K562 (cell line): ENCODE results near the gene SEBOX. TPM values are rescaled to one million over a fixed set of nuclear protein-coding genes. Genes with fewer than 3 reads are reported as not detected.

Experiments
- ATAC-seq: fragments of 200-7000 bp; cut with Tn5 transposase; 3 replicates; pipeline ENCODE4 v1.9.1; 2020; ENCODE audit warnings: moderate library complexity
- Bru-seq: library from RNA; stranded (reverse); fragments of 400-500 nt; gene quantifications from one replicate; lab custom pipeline; 2021; lab: Mats Ljungman, UMichigan
- BruChase-seq, 2 experiments: library from RNA; stranded (reverse); fragments of 400-500 nt; gene quantifications; one replicate each; lab custom pipeline; 2021; lab: Mats Ljungman, UMichigan
- BruUV-seq: library from RNA; stranded (reverse); fragments of 400-500 nt; replicated peaks from 2 replicates; lab custom pipeline; 2021; lab: Mats Ljungman, UMichigan
- CTCF ChIA-PET: fragments of 300-600 bp; formaldehyde crosslinking; extraction: SDS; loops from one replicate; lab custom pipeline; 2021; ENCODE audit warnings: low intra/inter-chr PET ratio; lab: Yijun Ruan, JAX
- POLR2A ChIA-PET: fragments of 300-600, 350-650 bp; sonication (Branson Sonifier 250); formaldehyde crosslinking; extraction: SDS; loops from one replicate; lab custom pipeline; 2021; ENCODE audit warnings: antibody characterized with exemption, inconsistent platforms; lab: Yijun Ruan, JAX
- DNase-seq, 4 experiments: peaks; one replicate each; pipeline versions ENCODE4 v3.0.0 to v3.0.0-alpha.2; 2011 to 2018; ENCODE audit warnings: low spot score in 3 of 4, mixed read lengths in 3 of 4; ENCODE audit errors: extremely low read depth in 1 of 4
- FAIRE-seq: peaks from 2 replicates; lab custom pipeline; 2011; peaks lifted over from hg19 to GRCh38; lab: Jason Lieb, UNC
- H2AFZ ChIP-seq: 2 replicates; pipeline ENCODE4 v1.6.0; 2011; ENCODE audit warnings: low read depth, low read length, control low read depth, inconsistent platforms
- H3K27ac ChIP-seq: fragments of 200-600 bp; 3 replicates; pipeline ENCODE4 v1.8.0; 2011; ENCODE audit warnings: low read depth, mild to moderate bottlenecking, control low read depth, inconsistent platforms, low read length, moderate library complexity, mixed read lengths; ENCODE audit errors: extremely low read depth
- H3K27me3 ChIP-seq, 2 experiments: fragments of 300-600 bp in 1 of 2; 2 replicates in 1 of 2; 3 replicates in 1 of 2; pipeline versions ENCODE4 v1.6.0 to v1.8.0; 2011; ENCODE audit warnings: inconsistent platforms in 2 of 2, low read length in 2 of 2, mild to moderate bottlenecking in 1 of 2, mixed read lengths in 1 of 2, moderate library complexity in 1 of 2; ENCODE audit not compliant: control insufficient read depth in 2 of 2, insufficient read depth in 2 of 2
- H3K36me3 ChIP-seq: fragments of 300-600 bp; 3 replicates; pipeline ENCODE4 v1.8.0; 2011; ENCODE audit warnings: mild to moderate bottlenecking, low read length, inconsistent platforms; ENCODE audit not compliant: control insufficient read depth, insufficient read depth
- H3K4me1 ChIP-seq, 2 experiments: fragments of 200-600 bp in 1 of 2; replicated peaks in 1 of 2; 2 replicates in 1 of 2; 3 replicates in 1 of 2; pipeline versions ENCODE4 v1.5.1 to v1.8.0; 2011; ENCODE audit warnings: inconsistent platforms in 2 of 2, low read length in 2 of 2, mild to moderate bottlenecking in 1 of 2, mixed read lengths in 1 of 2, moderate library complexity in 1 of 2; ENCODE audit not compliant: control insufficient read depth in 2 of 2, insufficient read depth in 2 of 2
- H3K4me2 ChIP-seq: 2 replicates; pipeline ENCODE4 v1.6.1; 2011; ENCODE audit warnings: low read length, control low read depth, inconsistent platforms, mixed read lengths; ENCODE audit not compliant: insufficient read depth
- H3K4me3 ChIP-seq: fragments of 200-600 bp; sonication (generic), shearing (Covaris generic); 2 replicates; pipeline ENCODE4 v1.5.1; 2016; ENCODE audit warnings: control low read depth, inconsistent platforms
- H3K79me2 ChIP-seq: fragments of 200-600 bp; 3 replicates; pipeline ENCODE4 v1.8.0; 2011; ENCODE audit warnings: low read length, inconsistent platforms; ENCODE audit not compliant: control insufficient read depth, insufficient read depth
- H3K9ac ChIP-seq, 2 experiments: 2 replicates each; pipeline versions ENCODE4 v1.6.0 to v1.6.1; 2011; ENCODE audit warnings: low read depth in 2 of 2, low read length in 2 of 2, control low read depth in 1 of 2, inconsistent platforms in 1 of 2, mild to moderate bottlenecking in 1 of 2, mixed read lengths in 1 of 2; ENCODE audit not compliant: insufficient read depth in 1 of 2
- H3K9me1 ChIP-seq: one replicate; pipeline ENCODE4 v1.6.0; 2011; ENCODE audit warnings: inconsistent platforms, mild to moderate bottlenecking, low read length, moderate library complexity; ENCODE audit not compliant: control insufficient read depth, insufficient read depth
- H3K9me3 ChIP-seq: replicated peaks from 2 replicates; pipeline ENCODE4 v1.5.1; 2011; ENCODE audit warnings: low read depth, low read length, inconsistent platforms; ENCODE audit not compliant: control insufficient read depth, insufficient read depth
- H4K20me1 ChIP-seq: replicated peaks from 2 replicates; pipeline ENCODE4 v1.6.1; 2011; ENCODE audit warnings: low read length, inconsistent platforms, mixed read lengths; ENCODE audit not compliant: control insufficient read depth, insufficient read depth
- BHLHE40 ChIP-seq: IDR thresholded peaks from 2 replicates; pipeline ENCODE4 v1.6.1; 2011; ENCODE audit warnings: low read length, improper control_type of control experiment
- DMBX1 ChIP-seq: fragments of 250-450 bp; sonication (Bioruptor Pico); IDR thresholded peaks from 2 replicates; pipeline ENCODE4 v1.8.0; 2022; ENCODE audit warnings: inconsistent platforms, mild to moderate bottlenecking, moderate library complexity, borderline replicate concordance
- ELF1 ChIP-seq: fragments of 200-800 bp; sonication (Bioruptor generic); IDR thresholded peaks from 2 replicates; pipeline ENCODE4 v1.6.1; 2016; ENCODE audit warnings: missing genetic modification characterization, missing compliant biosample characterization
- NFYB ChIP-seq: IDR thresholded peaks from 2 replicates; pipeline ENCODE4 v1.6.1; 2011; ENCODE audit warnings: mild to moderate bottlenecking, moderate library complexity; ENCODE audit not compliant: insufficient read length; ENCODE audit errors: extremely low read depth
- POLR2A ChIP-seq: fragments of 450-650 bp; conservative IDR thresholded peaks from 2 replicates; pipeline ENCODE4 v1.6.1; 2016
- POLR2G ChIP-seq: fragments of 200-400 bp; formaldehyde crosslinking; IDR thresholded peaks from 2 replicates; pipeline ENCODE4 v1.6.1; 2017; ENCODE audit warnings: low read depth, mild to moderate bottlenecking, antibody characterized with exemption, low read length, moderate library complexity
- PURB ChIP-seq: sonication (generic); formaldehyde crosslinking; IDR thresholded peaks from 2 replicates; pipeline ENCODE4 v1.9.0; 2021; ENCODE audit warnings: low read depth, mild to moderate bottlenecking, missing genetic modification reagents
- RBFOX2 ChIP-seq: fragments of 200-400 bp; formaldehyde crosslinking; IDR thresholded peaks from 2 replicates; pipeline ENCODE4 v1.6.1; 2017; ENCODE audit warnings: low read depth, mild to moderate bottlenecking, low read length, moderate library complexity
- ZNF224 ChIP-seq: sonication (generic); formaldehyde crosslinking; IDR thresholded peaks from 2 replicates; pipeline ENCODE4 v1.8.0; 2022; ENCODE audit warnings: mild to moderate bottlenecking, missing genetic modification reagents
- WGBS: fragments of 100-300 bp; shearing (Covaris generic); methylation state at CpG from one replicate; pipeline ENCODE4 v1.1.6; 2016; ENCODE audit warnings: low coverage, mixed read lengths; ENCODE audit not compliant: insufficient coverage; ENCODE audit errors: missing lambda C conversion rate; 5-methylcytosine and 5-hydroxymethylcytosine counted together
- in situ Hi-C: fragments of 300-500 bp; cut with MboI; formaldehyde crosslinking; loops from 4 replicates; pipeline ENCODE4 v1.15.0; 2018; ENCODE audit warnings: inconsistent platforms, mixed read lengths
- intact Hi-C: fragments of 100-400 bp; cut with micrococcal nuclease; formaldehyde crosslinking; loops from 2 replicates; pipeline ENCODE4 v1.14.2; 2022
- long read RNA-seq, 3 experiments: library from polyadenylated mRNA in 2 of 3; library from RNA in 1 of 3; unstranded in 2 of 3; stranded (forward) in 1 of 3; transcript quantifications; one replicate each; pipeline ENCODE4 v2.0.0, GENCODE V29; 2019 to 2022
- polyA minus RNA-seq, 3 experiments: library from RNA; depleted of rRNA, polyadenylated mRNA; stranded (reverse); fragments of >200 nt; gene quantifications; 2 replicates each; pipeline ENCODE4 v1.2.3, GENCODE V29; 2011
- polyA plus RNA-seq, 8 experiments: library from polyadenylated mRNA; depleted of rRNA in 4 of 8; stranded (reverse) in 5 of 8; unstranded in 3 of 8; fragments of >200 nt; fragmentation: Nextera tagmentation in 2 of 8; fragmentation: Illumina TruSeq in 1 of 8; extraction: Ambion mirVana in 2 of 8; extraction: Trizol in 1 of 8; gene quantifications; 2 replicates each; pipeline versions ENCODE4 v1.2.1 to v1.2.3, GENCODE V29; 2011 to 2014; ENCODE audit warnings: inconsistent platforms in 1 of 8, missing spikeins in 1 of 8
- total RNA-seq, 7 experiments: library from RNA; depleted of rRNA in 6 of 7; stranded (reverse); fragments of >200 nt in 6 of 7; fragmentation: Illumina TruSeq in 2 of 7; extraction: Trizol in 2 of 7; gene quantifications; 2 replicates each; pipeline versions ENCODE4 v1.2.1 to v1.2.3, GENCODE V29; 2011 to 2021; ENCODE audit warnings: low replicate concordance in 1 of 7
- TF ChIP-seq, protein P1 (sequence below): sonication (generic); formaldehyde crosslinking; IDR thresholded peaks from 2 replicates; pipeline ENCODE4 v1.8.1; 2023; ENCODE audit warnings: mild to moderate bottlenecking, missing genetic modification reagents
- TF ChIP-seq, protein P2 (sequence below): IDR thresholded peaks from 2 replicates; pipeline ENCODE4 v1.6.1; 2011; ENCODE audit warnings: borderline replicate concordance, low read depth, mild to moderate bottlenecking, moderate library complexity, low read length; ENCODE audit not compliant: insufficient read depth, poor library complexity, severe bottlenecking

The SEBOX gene, protein sequence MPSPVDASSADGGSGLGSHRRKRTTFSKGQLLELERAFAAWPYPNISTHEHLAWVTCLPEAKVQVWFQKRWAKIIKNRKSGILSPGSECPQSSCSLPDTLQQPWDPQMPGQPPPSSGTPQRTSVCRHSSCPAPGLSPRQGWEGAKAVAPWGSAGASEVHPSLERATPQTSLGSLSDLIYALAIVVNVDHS
- total RNA-seq (2011; cell fraction: chromatin; rRNA removed; ENCODE audit: low replicate concordance): not detected in 2 replicates
- not detected in 2 replicates for total RNA-seq (2011; cell fraction: nucleolus; rRNA removed)
- total RNA-seq (2011; cell fraction: nucleoplasm; rRNA removed): not detected in 2 replicates
- total RNA-seq (2014; rRNA removed) (not detected in 2 replicates), total RNA-seq (2014; rRNA removed; fragmentation: Illumina TruSeq; extraction: Trizol) (not detected in 2 replicates), total RNA-seq (2015; rRNA removed; fragmentation: Illumina TruSeq; extraction: Trizol) (not detected in 2 replicates), total RNA-seq (2021) (not detected in 2 replicates), polyA plus RNA-seq (2011; rRNA removed) (not detected in 2 replicates), polyA plus RNA-seq (2014; fragmentation: Illumina TruSeq; extraction: Trizol) (not detected in 2 replicates), polyA plus RNA-seq (2014; fragmentation: Nextera tagmentation; extraction: Ambion mirVana) (not detected), polyA plus RNA-seq (2014; rRNA removed) (not detected in 2 replicates), polyA minus RNA-seq (2011; rRNA and poly(A)+ RNA removed) (not detected in 2 replicates), Bru-seq, nascent RNA (not detected), BruChase-seq, experiment 1, labeled RNA remaining after a 2-hour chase (not detected), BruChase-seq, experiment 2, labeled RNA remaining after a 6-hour chase (not detected)
- not detected in 2 replicates for polyA plus RNA-seq (2011; cell fraction: cytosol; rRNA removed)
- not detected in 2 replicates for polyA plus RNA-seq (2011; cell fraction: nucleus; rRNA removed)
- polyA plus RNA-seq (2012): not detected in 2 replicates
- not detected in 2 replicates for polyA minus RNA-seq (2011; cell fraction: cytosol; rRNA and poly(A)+ RNA removed)
- polyA minus RNA-seq (2011; cell fraction: nucleus; rRNA and poly(A)+ RNA removed): not detected in 2 replicates
- long read RNA-seq, experiment 1: 0 reads
- long read RNA-seq, experiment 2: 0 reads
- long read RNA-seq, experiment 3: 0 reads

GRCh38 chr17:28364665-28365363, at the start of gene SEBOX:
SEBOX (minus strand) TSS chr17:28365199; CDS start chr17:28365151, 48 bp downstream.
- no peak within 1 kb of the TSS for H3K4me2 ChIP-seq
- TF ChIP-seq RBFOX2 (peak; percentile 29; the same call in 1 of the 2 replicates), BHLHE40 (no peak), DMBX1 (no peak), ELF1 (tag) (no peak), ZNF224 (CRISPR knock-in tag) (no peak), POLR2A (0 out of 2 replicates have a peak, but pooled peaks have one; percentile 21), PURB (no peak), POLR2G (peak; percentile 52), NFYB (no peak)
- TF ChIP-seq, protein P1, sequence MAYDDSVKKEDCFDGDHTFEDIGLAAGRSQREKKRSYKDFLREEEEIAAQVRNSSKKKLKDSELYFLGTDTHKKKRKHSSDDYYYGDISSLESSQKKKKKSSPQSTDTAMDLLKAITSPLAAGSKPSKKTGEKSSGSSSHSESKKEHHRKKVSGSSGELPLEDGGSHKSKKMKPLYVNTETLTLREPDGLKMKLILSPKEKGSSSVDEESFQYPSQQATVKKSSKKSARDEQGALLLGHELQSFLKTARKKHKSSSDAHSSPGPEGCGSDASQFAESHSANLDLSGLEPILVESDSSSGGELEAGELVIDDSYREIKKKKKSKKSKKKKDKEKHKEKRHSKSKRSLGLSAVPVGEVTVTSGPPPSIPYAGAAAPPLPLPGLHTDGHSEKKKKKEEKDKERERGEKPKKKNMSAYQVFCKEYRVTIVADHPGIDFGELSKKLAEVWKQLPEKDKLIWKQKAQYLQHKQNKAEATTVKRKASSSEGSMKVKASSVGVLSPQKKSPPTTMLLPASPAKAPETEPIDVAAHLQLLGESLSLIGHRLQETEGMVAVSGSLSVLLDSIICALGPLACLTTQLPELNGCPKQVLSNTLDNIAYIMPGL (CRISPR knock-in tag): no peak
- TF ChIP-seq, protein P2, sequence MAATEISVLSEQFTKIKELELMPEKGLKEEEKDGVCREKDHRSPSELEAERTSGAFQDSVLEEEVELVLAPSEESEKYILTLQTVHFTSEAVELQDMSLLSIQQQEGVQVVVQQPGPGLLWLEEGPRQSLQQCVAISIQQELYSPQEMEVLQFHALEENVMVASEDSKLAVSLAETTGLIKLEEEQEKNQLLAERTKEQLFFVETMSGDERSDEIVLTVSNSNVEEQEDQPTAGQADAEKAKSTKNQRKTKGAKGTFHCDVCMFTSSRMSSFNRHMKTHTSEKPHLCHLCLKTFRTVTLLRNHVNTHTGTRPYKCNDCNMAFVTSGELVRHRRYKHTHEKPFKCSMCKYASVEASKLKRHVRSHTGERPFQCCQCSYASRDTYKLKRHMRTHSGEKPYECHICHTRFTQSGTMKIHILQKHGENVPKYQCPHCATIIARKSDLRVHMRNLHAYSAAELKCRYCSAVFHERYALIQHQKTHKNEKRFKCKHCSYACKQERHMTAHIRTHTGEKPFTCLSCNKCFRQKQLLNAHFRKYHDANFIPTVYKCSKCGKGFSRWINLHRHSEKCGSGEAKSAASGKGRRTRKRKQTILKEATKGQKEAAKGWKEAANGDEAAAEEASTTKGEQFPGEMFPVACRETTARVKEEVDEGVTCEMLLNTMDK: no peak
- H3K4me3 ChIP-seq: no peak within 1 kb of the TSS
- no TSS peak for BruUV-seq
- POLR2A ChIA-PET: interaction anchor here (0.7 to 2.8 kb wide), 4 partner anchors 10 to 72 kb away, joined by 3 to 9 read pairs (median 6); no protein-coding TSS in a partner anchor
- no peak within 1 kb of the TSS for H2AFZ ChIP-seq
- DNase-seq (no peak), FAIRE-seq (no peak), ATAC-seq (no peak)
- peaks cover 42% of the 10 kb centered on the region for H3K36me3 ChIP-seq
- in situ Hi-C loops: no loop called here
- H3K9me3 ChIP-seq: no peaks in the 10 kb centered on the region
- no peak within 1 kb of the TSS for H3K27ac ChIP-seq
- H3K9ac ChIP-seq: peak within 1 kb of the TSS in 1 of 2 experiments; percentile 35; a peak in 2 of 4 replicates
- 0 out of 2 replicates have a peak, but pooled peaks cover under 1% of the 10 kb centered on the region for H4K20me1 ChIP-seq
- no peaks in the 10 kb centered on the region for H3K27me3 ChIP-seq
- WGBS: 81% methylated on average over 12 of the region's 13 CpGs
- CTCF ChIA-PET: no interaction called here
- H3K9me1 ChIP-seq: no peaks in the 10 kb centered on the region
- intact Hi-C loops: no loop called here
- H3K79me2 ChIP-seq: no peaks in the 10 kb centered on the region
- peaks cover 3 to 22% of the 10 kb centered on the region in 2 experiments; a peak in 4 of 5 replicates for H3K4me1 ChIP-seq
